NCI-H146 treated with DMSO at 0.1 percent for 48 hours (cell line): ENCODE data around the gene ABHD16A.

Experiments
- DNase-seq: peaks from one replicate; lab custom pipeline; 2025; ENCODE audit not compliant: unreplicated experiment; lab: John Stamatoyannopoulos, UW

Gene ABHD16A

DNA sequence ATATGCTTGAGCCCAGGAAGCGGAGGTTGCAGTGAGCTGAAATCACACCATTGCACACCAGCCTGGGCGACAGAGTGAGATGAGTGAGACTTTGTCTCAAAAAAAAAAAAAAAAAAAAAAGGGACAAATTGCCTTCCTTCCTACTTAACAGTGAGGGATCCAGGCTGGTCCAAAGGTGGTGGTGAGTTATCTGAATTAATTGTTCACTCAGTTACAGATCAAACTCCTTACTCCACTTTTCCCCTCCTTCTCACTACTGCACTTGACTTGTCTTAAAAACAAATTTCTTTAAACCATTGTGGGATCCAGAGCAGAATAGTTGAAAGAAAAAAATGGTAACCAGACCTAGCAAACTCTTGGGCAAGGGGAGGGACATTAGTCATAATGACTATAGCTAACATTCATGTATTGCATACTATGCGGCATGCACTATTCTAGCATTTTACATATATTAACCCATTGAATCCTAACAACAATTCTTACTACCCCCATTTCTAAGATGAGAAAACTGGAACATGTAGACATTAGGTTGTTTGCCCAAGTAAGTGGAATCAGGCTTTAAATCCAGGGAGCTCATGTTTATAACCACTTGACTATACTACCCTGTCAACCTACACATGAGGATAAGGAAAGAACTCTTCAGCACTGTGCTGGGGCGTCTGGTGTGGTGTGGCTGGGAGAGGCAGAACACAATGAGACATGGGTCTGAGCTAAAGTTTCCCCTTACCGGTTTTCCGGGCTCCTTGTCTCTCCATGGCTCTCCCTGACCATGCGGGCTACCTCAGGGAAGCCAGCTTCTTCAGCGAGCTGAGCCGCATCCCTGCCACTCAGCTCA, 39.8 kb downstream of the ABHD16A start:
- DNase-seq, result no peak

DNA sequence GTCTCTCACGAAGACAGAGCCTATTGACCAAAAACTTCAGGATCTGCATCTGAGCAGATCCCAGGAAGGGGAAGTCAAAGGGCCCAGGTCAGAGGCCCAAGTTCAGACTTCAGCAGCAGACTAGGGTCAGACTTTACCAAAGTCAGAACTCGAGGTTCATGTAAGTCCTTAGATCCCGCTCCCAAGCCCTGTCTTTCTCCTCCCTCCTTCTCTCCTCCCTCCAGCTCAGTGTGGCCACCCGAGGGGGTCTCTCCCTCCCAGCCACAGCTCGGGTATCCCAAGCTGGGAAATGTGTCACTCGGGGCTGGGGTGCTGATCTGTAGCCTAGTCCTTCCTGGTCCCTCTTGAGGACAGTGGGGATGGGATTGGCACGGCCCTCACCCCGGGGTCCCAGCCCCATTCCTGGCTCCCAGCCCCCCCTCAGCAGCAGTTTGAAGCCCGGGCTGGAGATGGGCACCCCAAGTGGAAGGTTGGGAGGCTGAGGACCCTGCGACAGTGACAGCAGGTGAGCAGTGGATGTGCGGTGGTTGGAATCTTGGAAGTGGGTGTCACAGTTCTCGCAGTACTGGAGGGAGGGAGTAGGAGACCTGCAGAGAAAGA, 40.9 kb downstream of the ABHD16A start:
- no peak for DNase-seq

DNA sequence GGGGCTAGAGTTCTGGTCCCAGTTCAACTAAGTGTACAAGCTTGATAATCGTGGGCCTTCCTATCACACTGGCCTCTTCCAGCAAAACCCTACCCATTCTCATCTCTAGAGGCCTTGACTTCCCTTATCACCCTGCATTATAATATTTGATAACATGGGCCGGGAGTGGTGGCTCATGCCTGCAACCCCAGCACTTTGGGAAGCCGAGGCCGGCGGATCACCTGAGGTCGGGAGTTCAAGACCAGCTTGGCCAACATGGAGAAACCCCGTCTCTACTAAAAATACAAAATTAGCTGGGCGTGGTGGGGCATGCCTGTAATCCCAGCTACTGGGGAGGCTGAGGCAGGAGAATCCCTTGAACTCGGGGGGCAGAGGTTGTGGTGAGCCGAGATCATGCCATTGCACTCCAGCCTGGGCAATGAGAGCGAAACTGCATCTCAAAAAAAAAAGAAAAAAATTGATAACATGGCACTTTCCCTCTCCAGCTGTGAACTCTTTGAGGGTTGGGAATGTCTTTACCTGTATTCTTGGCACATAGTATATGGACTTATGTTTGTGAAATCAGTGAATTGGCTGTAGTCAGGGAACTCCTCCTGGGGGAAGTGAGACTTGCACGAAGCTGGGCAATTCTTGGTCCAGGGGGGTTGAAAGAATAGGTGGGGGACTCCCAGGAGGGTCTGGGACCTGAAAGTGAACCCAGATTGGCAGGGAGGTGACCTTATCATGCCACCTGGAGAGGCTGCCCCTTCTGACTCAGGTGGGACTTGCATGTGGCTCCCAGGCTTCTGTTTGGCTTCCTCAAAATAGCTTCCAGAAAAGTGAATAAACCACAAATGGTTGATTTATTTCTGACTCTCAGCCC, 41.6 kb downstream of the ABHD16A start:
- no peak for DNase-seq

DNA sequence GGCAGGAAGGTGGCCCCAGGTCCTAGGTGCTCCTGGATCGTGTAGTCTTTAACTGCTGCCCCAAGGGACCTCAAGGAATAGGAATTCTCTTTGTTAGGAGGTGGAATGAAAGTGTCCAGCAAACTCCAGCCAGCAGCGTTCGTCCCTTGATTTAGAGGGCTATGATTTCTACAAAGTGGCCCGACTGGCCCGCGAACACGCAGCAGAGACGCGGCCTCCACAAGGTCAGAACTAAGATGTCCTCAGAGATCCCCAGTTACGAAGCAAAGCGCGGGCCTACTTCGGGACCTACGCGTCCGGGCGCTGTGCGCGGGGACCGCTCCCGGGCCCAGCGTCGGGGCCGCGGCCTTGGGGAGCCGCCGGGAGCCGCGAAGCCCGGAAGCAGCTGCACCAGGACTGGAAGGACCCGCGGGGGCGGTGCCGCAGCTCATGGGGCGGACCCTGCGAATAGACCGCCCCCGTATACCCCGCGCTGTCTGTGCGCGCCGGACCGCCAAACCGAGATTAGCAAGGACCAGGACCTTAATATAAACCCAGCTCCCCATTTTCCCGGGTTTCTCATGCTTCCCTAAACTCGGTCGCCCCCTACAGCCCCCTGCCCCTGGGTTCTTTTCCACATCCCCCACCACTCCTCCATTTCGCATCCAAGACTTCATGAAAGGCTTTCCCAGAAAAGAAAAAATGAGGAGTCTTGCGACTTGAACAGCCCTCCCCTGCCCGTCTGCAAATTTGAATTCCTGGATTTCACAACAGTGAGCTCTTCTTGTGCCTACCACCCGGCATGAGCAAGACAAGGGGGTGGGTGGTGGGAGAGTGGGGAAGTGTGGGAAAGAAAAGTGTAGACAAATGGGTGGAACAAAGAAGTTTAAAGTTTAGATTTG, 42.5 kb downstream of the ABHD16A start, which contains the start of gene C6orf47:
TSS of gene C6orf47 (minus strand) at position 398 of the 881 bp plus-strand sequence. CDS start 831 bp downstream, outside the sequence.
- DNase-seq, result peak; percentile 61

DNA sequence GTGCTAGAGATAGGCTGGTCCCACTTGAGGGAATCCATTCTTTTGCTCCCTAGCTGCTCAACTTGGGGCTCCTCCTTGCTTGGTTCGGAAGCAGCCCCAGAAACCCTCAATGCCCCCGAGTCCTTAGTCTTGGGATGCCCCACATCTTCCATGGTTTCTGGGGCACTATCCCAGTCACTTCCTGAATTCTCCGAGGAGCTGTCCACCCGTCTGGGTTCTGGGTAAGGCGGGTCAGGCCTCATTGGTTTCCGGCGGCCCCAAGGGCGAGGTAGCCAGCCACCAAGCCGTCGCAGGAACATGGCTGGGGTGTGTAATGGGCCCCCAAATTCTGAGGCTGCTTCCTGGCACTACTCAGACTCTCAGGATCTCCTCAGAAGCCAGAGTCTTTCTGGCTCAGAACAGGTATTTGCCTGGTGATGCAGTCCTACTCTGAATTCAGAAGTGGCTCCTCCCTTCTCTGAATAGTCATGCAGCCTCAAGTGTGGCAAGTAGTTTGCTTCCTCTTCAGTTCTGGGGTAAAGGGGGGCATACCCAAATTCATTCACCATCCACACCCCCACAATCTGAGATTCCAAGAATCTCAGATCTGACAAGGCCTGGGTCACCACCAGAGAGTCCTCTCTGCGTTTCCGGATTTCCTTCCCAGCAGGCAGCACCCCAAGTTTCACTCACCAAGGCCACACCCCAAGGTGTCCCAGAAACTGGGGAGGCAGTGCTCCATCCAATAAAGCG, 43.3 kb downstream of the ABHD16A start:
- DNase-seq, result no peak

DNA sequence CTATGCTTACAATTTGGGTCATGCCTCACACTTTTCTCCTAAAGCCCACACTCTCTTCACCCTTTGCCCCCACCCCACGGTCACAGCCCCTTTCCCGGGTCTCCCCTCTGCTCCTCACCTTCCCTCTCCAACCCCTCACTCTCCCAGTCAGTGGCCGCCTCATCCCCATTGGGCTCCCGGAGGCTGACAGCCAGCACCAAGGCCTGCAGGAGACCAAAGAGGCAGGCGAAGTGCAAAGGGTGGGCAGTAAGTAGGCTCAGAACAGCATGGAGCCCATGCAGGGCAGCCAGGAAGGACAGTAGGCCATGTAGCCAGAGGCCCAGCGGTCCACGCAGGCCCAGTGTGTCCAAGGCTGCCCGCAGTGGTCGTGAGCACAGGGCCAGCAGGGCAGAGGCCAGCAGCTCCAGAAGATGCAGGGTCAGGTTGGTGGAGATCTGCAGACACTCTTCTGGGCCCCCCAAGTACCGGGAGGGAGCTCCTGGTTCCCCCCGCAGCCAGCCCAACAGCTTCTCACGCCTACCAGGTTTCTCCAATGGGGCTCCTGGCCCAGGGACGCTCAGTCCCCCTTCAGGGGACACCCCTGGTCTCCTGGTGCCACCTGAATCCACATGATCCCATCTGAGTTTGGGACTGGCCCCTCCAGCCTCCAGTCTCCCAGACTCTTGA, 44.0 kb downstream of the ABHD16A start:
- no peak for DNase-seq

DNA sequence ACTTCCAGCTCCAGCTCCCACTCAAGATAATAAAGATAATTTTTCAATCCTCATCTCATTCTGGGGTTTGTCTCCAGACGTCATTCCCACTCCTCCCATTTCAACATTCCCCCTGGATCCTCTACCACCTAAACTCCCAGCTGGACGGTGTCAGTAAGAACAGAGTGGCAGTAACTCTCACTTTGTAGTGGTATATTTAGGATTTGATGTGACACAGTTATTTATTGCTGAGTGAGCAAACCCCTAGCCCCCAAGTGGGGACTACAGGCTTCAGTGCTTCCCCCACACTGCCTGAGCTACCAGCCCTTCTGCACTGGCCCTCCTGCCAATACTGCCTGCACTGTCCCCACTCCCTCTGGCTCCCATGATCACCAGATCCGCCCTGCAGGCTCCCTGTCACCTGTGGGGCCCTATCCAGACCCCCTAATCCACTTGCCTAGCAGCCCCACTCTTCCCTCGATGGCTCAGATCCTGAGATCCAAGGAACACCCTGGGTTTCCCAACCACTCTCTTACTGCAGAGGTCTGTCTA, 44.9 kb downstream of the ABHD16A start:
- DNase-seq, result no peak

DNA sequence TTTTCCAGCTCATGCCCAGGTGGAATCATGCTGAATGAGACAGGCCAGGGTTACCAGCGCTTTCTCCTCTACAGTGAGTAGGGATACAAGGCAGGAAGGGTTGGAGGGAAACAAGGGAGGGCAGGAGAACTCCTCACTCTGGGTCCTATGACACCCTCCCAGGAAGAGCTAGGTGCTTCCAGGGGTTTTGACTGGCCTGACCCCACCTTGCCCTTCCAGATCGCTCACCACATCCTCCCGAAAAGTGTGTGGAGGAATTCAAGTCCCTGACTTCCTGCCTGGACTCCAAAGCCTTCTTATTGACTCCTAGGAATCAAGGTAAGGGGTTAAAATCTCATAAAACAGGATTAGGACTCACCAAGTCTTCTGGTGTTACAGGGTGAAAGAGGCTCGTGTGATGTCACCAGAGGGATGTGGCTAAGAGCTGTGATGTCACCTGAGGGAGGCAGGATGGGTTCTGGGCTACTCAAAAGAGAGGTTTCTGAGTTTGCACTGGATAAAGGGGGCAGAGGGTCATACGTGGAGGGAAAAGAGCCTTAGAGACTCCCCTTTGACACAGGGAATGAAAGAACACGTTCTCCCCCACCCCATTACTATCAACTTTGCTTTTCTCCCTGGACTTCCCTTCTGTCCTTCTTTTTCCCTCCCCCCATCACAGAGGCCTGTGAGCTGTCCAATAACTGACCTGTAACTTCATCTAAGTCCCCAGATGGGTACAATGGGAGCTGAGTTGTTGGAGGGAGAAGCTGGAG, 45.5 kb downstream of the ABHD16A start:
- no peak for DNase-seq

DNA sequence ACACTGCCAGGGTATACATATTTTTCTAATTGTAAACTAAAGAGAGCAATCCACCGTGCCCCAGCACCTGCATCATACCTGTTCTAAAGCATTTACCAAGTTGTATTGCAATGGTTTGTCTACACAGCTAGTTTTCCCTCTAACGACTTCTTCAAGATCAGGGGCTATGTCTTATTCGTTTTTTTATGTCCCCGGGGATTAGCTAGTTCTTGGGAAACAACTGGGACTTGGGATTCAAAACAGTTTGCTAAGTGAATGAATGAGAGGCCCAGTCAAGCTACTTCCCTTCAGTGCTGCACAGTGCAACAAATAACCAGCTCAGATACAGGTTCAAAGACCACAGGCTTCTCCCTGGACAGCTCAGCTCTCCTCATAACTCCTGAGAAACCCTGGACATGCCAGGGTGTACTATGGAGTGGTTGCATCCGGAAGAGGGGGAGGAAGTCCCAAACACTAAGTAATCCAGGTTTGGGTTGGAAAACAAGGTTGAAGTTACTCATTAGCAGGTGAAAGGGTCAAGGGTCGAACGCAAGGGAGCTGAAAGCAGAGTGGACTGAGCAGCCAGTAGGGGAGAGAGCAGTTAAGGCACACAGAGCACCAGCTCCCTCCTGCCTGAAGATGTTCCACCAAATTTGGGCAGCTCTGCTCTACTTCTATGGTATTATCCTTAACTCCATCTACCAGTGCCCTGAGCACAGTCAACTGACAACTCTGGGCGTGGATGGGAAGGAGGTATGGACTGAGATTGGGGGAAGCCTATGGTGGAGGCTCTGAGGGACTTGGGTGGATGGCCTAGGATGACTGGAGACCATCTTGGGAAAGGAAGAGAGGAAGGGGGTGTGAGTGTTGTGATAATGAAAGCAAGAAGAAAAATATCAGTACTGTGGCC, 47.5 kb downstream of the ABHD16A start, which contains the start of gene APOM:
TSS of gene APOM (plus strand) at position 546 of the 889 bp plus-strand sequence. CDS start at position 619, 73 bp downstream.
- no peak for DNase-seq

DNA sequence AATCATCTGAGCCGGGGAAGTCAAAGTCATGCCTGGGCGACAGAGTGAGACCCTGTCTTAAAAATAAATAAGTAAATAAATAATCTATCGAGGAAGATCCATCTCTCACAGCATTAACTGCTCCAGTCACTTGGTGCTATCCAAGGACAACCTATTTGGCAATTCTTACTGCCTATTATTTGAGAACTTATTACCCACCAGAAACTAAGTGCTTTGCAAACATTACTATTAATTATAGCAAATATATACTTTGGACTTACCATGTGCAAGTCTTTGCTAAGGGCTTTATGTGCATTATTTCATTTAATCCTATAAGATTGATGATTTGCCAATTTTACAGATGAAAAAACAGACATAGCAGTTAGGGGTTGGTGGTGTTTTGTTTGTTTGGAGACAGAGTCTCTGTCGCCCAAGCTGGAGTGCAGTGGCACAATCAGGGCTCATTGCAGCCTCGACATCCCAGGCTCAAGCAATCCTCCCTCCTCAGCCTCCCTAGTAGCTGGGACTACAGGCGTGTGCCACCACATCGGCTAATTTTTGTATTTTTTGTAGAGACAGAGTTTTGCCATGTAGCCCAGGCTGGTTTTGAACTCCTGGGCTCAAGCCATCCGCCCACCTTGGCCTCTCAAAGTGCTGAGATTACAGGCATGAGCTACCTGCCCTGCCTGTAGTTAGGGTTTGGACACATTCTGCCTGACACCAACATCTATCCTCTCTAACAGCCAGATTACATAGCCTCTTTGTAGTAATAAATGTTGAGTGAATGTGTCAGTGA, 48.4 kb downstream of the ABHD16A start:
- DNase-seq, result no peak

DNA sequence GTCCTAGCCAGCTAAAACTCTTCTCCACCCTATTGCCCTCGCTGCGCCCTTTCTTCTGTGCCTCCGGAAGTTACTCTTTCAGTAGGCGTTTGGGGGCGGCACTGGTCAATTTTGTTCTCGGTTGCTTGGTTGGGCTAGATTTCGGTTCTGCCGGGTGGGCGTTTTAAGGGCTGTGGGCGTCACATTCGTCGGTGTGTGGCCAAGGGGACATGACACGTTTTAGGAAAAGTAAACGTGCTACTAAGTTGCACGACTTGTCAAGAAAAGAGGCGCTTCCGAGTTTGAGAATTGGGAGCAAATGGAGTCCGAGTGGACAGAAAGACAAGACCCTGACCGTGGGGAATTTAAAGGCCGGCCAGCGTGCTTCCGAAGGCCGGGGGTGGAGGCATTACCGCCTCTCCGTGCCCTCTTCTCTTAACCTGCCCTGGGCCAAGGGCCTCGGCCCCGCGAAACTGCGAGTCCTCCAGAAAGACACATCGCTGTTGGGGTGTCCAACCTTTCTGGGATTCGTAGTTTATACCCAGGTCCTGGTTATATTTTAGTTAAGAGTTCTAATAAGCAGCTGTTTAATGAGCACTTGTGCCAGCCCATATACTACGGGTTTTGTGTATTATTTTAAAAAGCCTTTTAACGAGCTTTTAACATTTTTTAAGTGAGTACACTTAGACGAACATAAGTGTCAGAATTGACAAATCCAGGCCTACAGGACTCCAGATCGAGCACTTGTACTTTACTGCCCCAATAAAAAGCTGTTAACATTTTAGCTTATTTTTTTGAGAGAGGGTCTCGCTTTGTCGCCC, 50.0 kb downstream of the ABHD16A start:
- DNase-seq, result peak; percentile 95

DNA sequence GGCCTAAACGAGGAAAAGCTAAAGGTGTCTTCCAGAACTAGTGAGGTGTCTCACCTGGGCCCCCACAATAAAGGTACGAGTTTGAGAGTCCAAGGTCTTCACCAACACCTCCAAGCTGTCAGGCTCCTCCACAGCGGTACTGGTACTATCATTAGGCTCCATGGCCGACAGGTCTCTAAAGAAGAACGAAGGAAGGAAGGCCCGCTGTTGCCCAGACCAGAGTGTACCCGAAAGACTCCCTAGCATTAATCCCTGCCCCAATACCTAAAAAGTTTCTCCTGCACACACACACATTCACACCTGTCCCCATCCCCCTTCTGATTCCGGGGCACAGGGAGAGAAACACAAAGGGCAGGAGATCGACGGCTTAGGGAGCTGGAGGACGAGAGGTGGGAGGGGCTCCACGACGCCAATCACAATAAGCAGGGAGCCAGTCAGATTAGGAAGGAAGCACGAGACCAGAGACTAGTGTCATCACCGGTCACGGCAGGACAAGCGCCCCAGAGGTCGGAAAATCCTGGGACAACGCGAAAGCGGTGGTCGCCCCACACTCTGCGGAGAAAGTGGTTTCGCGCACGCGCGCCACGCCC, 51.4 kb downstream of the ABHD16A start:
- DNase-seq, result peak; percentile 59

DNA sequence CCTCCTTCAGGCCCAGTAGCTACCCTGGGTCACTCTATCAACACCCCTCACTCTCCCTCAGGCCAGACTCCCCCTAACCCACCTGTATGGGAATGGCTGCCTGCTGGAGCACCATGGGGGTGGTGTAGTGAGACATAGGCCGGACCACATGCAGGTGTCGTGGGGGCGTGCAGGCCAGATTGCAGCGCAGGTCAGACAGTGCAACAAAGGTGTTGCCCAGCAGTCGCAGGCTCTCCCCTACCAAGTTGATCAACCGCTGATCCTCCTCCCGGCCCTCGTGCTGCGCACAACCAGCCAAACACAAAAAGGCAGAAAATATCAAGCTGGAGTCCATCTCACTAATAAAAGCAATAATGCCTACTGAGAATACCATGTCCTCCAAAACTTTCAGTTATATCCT, 57.8 kb downstream of the ABHD16A start:
- DNase-seq, result no peak

DNA sequence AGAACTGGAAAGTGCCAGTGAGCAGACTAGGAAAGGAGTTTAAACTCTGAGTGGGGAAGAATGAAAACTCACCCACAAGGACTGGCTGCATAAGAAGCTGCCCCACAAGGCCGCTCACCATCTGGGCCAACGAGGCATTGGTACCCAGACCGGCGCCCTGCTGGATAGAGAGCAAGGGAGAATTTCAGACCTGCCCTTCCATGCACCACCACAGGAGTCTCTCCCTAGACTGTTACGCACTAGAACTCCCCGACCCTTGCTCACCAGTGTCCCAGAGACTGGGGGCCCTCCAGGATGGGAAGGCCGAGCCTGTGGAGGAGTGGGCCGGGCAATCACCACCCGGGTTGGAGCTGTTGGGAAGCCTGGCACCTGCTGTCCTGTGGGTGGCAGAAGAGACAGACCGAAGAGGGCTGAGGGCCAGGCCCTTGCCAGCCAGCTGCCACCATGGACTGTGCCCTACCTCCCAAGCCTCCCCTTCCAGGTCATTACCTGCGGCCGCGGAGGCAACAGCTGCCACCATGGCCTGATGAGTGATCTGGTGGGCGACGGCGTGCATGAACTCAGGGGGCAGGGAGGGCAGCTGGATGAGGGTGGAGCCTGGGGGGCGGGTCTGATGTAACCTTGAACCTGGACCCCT, 59.2 kb downstream of the ABHD16A start:
- DNase-seq, result no peak
